NCI-H526 (cell line): Measurements from ENCODE around the gene DOCK10.

Experiments used
- DNase-seq, 2 experiments: peaks; one replicate each; lab custom pipeline; 2025; lab: John Stamatoyannopoulos, UW

DOCK10 gene

DNA sequence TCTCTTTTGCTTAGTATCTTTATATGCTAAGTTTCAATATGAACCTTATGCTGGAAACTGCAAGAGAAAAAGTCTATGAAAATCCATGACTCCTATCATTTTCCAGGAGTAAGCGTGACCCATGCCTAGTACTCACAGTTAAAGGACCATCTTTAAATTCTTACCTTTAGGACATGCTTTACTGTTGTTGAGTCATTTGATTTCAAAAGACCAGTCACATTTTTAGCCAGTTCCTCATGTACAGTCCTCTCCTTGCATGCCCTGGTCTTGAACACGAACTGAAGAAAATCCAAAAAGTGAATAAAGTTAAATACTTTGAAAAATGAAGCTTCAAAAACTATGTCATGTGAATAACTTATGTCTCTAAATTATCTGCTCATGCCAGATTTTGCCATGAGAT is 208.3 kb downstream of the DOCK10 start:
- no peak for DNase-seq

DNA sequence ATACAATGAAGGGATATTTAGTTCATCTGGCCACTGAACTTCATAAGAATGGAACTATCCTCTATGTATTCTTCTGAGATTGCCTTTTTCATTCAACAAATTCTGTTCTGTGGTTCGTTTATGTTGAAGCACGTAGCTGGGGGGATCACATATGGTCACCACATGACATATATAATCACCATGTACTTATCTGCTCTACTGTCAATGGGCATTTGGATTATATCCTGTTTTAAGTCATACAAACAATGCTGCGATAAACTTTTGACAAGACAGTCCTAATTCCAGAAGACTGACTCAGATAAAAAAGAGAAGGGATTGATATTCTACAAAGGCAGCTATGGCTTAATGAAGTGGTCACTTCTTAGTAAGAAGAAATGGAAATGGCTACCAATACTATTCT is 210.1 kb downstream of the DOCK10 start:
- DNase-seq, result no peak

DNA sequence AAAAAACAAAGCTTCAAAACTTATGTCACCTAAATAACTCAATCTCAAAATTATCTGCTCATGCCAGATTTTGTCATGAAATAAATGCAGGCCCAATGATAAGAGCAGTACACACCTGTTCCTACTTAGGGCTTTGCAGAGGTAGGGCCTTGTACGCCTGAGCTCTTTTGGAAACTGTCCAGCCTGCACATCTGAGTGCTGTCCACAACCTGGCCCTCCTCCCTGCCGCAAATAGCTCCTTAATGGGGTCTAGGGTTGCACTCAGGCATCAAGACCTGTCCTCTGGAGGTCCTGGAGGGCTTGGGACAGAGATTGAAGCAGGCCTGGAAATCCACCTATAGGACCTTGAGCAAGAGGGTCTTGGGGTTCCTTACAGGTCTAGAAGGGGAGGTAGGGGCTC is 210.7 kb downstream of the DOCK10 start:
- DNase-seq, result no peak

DNA sequence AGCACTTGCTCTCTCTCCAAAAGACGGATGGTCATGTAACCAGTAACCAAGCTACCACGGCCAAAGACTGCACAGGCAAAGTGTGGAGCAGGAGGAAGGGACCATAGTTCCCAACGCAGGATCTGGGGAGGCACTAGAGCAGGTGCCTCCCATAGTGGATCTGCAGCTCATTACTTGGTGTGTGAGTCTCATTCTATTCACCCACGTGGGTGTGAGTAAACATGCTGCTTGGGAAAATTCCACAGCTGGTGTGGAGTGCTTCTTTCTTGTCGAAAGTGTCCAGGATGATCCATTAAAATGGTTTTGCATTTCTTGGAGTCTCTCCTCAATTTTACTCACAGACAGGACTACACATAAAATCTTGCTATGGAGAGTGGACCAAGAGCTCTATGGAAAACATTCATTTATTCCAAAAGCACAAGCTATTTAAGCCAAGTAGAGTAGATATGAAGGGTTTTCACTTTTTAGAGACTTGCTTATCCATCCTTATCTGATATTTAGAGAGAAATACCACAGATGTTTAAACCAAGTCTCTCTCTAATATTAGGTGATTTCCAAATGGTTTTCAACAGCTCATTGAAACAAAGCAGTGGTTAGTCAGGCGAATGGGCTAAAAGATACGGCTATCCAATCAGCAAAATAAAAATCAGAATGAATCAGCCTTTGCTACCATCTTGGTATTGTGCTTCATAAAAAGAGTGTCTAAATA is 221.8 kb downstream of the DOCK10 start:
- DNase-seq, result no peak

DNA sequence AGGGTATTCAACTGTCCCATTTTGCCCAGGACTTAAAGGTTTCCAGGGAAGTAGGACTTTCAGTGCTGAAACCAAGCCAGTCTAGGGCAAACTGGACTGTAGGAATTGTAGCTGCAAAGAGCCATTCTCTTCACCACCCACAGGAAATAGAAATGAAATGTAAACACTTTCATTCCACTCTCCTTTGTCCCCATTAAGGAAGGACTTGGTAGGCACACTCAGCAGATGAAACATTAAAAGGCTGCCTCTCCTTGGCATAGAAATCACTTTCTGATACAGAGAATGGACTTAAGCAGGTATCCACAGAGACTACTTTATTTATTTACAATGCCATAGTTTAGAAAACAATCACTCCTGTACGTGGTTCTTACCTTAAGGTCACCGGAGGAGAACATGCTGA is 223.2 kb downstream of the DOCK10 start:
- no peak for DNase-seq

DNA sequence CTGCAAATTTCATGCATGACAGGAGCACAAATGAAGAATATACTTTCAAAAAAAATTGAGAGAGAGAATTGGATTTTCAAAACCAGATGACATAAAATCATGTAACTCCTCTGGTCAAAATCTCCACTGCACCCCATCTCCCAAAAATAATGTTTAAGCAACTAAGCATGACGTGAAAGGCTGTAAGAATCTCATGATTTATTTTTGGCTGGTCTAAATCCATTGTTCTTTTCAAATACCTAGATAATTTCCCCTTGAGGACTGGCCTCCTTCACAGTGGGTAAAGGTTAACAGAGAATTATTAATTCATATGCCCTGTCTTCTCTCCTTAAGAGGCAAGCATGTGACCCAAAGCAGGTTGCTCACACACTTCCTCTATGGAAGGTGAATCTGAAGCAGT is 224.6 kb downstream of the DOCK10 start:
- no peak for DNase-seq

DNA sequence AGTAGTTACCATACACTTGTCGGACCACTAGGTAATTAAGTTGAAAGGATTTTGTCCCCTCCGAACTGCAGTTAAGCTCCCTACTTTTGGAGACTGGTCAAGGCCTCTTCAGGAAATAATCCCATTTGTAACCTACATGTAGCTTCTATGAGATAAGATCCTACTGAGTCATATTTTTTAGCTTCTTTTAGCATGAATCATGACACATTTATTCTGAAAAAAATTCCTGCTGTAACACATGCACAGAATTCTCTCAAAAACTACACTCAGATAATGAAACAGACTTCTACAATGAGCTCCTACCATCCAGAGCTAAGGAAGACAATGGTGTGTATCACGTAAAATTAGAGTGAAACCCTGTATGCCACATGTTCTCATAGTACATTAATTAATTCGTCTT is 225.5 kb downstream of the DOCK10 start:
- no peak for DNase-seq

DNA sequence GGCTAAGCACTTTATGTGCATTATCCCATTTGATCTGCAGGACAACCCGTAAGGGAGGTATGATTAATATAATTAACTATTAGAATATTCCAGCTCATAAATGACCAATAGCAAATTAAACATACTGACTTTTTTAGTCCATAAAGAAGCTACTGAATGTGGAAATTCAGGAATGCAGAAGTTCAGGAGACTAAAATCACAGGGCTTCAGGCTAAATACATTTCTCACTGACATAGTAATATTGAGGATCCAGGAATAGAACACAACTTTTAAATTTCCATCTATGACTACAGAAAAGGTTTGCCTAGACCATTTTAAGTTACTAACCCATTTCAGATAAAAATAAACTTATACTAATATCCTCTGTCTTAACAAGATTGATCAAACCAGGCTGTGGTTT is 228.7 kb downstream of the DOCK10 start:
- DNase-seq, result no peak

DNA sequence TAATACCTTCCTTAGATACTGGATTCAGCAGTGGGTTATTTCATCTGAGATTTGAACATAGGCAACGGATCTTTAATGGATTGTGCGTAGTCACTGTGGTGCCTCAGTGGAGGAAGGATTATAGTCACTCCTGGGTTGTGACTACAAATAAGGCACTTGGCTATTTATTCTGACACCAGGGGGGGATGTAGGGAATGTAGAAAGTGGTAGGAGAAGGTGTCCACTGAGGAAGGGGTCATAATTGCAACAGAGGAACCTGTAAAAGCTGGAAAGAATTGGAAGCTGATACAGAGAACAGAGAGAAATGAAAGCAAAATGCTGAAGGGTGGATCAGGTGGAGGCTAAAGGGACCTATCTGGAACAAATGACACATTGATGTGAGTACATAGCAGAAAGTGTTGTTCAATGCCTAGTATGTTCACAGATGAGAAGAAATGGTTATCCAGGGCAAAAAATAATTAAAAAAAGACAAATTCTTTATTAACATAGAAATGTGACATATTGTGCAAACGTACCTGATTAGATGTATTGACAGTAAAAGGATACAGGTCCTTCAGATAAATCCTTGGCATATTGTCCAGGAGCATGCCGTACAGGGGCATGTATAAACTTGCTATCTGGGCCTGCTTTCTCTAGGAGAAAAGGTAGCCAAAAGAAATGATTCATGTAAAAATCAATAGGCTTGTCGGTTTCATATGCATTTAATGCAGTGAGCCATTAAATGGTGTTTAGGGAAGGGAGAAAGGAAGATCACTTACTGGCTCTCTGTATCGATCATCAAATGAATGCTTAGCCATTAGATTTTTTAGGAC is 234.9 kb downstream of the DOCK10 start:
- DNase-seq, result no peak

DNA sequence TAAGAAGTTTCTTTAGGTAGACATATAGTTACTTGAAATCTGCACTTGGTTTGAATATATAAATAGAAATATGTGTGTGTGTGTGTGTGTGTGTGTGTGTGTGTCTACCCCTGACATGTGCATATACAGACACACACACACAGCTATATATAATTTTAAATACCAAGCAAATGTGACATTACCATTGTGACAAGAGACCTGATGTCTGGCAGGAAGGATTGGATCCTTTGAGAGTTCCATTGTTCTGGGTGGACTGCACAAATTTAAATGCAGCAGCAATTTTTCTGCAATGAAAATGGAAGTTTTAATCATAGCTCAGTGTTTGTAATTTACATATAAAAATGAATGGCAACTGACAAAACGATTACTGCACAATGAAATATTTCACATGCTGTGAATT is 238.3 kb downstream of the DOCK10 start:
- no peak for DNase-seq

DNA sequence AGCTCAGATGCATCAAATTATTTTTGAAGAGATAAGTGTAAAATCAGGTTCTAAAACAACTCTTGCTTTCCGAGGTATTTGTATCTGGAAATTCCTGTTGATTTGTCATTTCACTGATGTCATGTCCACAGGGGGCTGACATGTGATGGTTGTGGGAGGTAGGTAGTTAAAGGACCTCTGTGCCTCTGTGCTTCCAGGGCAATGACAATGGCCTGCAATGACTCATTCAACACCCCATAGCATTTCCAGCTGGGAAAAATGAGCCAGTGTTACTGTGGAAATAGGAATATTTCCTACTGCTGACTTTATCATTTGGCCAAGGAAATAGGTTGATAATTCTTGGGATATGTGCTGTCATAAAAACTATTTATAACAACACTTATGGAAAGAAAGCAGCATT is 239.9 kb downstream of the DOCK10 start:
- no peak for DNase-seq

DNA sequence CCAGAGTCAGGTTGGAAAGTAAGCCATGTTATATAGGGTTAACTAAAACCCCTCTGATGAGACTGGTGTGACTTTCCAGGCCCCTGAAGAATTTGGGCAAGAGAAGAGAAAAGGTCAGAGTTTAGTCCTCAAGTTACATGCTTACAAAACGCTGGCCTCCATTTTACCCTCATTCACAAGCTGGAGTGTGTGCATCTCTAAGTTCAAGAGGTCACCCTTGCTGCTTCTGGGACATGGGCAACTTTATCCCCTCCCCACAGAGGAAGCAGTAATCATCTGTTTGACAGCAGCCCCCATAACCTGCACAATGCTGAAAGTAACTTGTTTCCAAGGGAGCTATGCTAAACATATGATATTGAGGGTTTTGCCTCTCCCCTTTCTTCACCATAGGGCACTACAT is 240.9 kb downstream of the DOCK10 start:
- no peak for DNase-seq

DNA sequence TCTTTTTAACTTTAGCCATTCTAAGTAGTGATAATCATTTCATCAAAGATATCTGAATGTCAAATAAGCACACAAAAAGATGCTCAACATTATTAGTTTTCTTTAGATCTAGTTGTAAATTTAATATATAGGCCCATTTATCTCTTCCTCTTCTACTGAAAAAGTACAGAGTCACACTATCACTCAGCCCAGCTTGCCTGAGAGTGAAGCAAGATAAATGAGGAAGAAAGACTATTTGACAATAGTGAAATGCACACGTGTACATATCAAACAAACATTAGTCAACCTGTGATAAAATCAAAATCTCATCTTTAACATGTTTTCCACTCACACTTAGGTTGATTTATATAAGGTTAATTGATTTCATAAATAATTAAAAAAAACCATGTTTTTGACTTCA is 242.6 kb downstream of the DOCK10 start:
- DNase-seq, result no peak

DNA sequence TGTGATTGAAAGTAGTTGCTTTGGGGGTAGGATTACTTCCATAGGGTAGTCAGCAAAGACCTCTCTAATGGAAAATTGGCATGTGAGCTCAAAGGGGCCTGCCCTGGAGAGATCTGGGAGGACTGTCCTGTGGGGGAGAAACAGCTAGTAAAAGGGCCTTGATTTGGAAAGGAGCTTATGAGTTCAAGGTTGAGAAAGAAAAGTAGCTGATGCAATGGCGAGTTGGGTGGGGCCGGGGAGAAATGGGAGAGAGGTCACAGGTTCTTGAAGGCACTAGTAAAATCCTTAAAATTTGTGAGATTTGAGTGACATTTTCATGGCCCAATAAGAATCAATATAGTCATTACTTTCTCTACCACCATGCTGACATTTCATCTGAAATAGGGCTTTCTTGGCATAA is 244.1 kb downstream of the DOCK10 start:
- no peak for DNase-seq

DNA sequence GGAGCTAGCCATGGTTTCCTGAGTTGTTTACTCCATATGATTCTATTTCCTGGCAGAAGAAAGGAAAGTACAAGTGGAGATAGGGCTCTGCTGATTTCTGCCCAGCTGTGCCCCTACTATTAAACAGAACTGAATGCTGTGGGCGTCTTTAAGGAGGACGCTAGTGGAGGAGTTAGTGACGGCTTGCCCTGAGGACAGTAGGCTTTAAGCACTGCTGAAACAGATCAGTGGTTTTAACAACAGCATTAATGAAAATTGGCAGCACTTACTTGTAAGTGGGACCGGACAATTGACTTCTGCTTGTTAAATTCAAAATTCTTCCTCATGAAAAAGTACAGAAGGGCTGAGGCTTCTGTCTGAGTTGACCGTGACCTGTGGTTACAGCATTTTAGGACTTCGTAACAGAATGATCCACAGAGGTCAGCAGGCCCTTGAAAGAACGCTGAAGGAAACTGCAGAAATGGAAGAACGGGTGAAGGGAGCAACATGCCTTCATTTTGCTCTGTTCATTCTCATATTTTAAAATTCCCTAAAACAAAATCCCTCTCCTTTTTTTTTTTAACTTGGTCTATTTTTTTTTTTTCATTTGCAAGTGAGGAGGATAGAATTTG is 245.5 kb downstream of the DOCK10 start:
- no peak for DNase-seq

DNA sequence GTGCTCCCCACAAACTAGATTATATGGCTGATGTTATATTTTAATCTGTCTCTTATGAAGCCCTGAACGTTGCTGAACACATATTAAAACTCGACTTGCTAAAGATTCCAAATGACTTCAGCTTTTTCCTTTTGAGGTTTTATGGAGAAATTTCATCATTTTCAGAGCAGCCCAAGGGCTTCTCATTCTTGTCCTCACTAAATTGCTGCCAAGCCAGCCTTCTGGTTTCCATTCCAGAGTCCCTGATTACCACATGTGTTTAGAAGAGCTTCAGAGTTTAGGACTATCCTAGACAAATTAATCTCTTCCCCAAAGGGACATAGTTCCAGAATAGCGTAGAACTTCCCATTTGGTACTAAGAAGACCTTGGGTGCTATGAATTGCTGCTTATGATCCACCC is 248.3 kb downstream of the DOCK10 start:
- DNase-seq, result no peak

DNA sequence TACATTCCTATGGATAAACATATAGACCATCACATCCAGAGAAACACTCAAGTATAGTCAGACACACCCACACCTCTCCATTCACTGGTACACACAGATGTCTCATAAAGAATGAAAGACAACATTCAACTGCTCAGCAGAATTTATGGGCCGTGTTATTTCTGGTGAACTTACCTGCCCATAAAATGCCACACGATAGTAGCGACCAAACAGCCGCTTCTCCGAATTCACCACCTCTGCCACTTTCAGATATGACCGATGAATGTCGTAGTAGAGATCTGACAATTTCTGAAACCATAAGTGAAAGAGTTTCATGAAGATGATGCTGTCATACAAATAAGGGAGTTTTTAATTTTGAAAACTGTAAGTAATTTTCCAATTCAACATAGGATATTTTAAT is 255.4 kb downstream of the DOCK10 start:
- DNase-seq, result no peak

DNA sequence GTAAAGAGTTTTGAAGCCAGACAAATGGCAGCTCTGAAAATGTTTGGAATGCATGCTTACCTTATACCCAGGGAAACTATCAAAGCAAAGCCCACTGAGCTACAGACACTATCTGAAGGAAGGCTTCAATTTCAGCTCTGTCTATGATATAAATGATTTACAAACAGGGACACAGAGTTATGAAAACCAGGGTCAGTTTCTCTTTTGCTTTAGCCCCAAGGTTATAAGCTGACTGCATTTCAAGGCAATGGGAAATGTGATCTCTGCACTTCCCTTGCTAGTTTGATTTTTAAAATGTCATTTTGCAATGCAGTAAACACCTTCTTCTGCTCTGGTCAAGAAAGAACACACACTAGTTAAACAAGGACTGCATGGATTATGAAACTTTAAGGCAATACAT is 260.9 kb downstream of the DOCK10 start:
- no peak for DNase-seq

DNA sequence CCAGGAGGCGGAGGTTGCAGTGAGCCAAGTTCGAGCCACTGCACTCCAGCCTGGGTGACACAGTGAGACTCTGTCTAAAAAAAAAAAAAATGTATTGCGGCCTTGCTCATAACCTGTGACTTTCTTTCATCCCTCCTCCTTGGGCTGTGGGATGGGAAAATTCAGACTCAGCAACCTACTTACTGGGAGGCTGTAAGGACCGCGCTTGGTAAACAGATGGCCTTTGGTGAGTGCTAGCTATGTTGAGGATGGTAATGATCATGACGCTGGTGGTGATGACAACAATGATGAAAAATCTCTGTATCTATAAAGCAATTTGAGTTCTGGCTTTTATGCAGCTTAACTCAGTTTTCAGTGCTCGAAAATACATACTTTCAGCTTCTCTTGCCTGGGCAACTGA is 261.4 kb downstream of the DOCK10 start:
- no peak for DNase-seq

DNA sequence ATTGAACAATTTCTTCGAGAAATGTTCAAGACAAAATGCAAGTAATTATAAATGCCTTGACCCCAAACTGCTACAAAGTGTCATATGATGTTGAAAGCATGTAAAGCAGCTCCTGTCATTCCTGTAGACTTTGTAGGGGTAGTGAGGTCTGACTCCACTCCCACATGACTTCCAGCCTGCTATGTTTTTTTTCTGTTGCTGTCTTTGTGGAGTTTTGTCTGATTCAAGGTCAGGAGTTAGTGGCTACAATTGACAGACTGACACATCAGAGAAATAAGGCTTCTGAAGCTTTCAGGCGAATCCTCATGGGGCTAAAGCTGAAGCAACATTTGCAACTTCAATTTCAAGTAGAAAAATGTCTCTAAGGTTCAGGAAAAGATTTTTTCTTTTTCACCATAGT is 262.2 kb downstream of the DOCK10 start:
- DNase-seq, result no peak

DNA sequence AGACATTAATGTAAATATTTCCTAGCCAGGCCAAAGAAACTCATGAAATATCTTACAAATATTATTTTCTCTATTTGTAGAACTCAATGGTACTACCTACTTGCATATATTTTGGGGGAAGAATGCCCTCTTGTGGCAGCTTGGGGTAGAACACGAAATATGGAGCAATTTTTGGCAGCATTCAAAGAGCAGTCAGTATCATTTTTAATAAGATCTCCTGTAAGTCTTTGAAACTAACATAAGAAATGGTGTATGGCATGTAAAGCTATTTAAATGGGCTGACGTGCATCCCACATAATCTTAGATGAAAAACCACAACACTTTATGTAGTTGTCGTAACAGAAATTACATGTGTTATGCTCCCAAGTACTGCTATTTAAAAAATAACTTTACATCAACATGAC is 263.8 kb downstream of the DOCK10 start:
- DNase-seq, result peak; percentile 17 to 34

DNA sequence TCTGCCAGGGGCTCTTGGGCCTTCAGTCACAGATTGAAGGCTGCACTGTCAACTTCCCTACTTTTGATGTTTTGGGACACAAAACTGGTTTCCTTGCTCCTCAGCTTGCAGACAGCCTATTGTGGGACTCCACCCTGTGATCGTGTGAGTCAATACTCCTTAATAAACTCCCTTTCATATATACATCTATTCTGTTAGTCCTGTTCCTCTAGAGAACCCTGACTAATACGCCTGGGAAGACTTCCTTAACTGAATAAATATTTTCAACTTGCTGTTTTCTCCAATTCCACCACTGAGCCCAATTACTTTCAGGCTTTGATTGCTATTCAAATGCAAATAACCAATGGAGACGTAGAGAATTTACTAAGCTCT is 264.7 kb downstream of the DOCK10 start:
- DNase-seq, result no peak

DNA sequence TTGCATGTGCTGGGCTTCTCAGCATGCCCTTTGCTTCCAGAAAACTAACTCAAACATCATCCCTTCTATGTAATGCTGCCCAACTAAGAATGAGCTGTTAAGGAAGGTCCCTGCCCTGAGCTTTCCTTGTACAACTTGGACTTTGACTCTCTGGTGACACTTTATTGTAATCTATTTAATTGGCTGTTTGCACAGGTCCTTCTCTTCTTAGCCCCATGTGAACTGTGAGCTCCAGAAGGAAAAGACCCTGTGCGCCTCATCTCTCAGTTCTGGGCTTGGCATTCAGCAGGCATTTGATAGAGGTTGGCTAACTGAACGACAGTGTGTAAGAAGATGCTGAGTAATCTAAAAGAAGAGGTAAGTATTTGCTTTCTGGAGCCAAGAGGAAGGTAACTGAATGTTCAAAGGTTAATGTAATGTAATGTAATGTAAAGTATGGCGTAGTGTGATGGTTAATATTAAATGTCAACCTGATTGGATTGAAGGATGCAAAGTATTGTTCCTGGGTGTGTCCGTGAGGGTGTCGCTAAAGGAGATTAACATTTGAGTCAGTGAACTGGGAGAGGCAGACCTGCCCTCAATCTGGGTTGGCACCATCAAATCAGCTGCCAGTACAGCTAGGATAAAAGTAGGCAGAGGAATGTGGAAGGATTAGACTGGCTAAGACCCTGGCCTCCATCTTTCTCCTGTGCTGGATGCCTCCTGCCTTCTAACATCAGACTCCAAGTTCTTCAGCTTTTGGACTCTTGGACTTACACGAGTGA is 265.3 kb downstream of the DOCK10 start:
- no peak for DNase-seq
